ENCODE results near the gene DACT2. TPM values are rescaled to one million over a fixed set of nuclear protein-coding genes. Genes with fewer than 3 reads are reported as not detected.

DACT2 gene
- polyA plus RNA-seq, 2 donors: 0.83 to 1.2 TPM

GRCh38 chr6:168308390-168309144 is 11.0 kb downstream of the DACT2 start:
- no peaks in the 10 kb centered on the region for H3K9me3 ChIP-seq (ENCODE audit: control insufficient read depth in 2 of 2, insufficient read depth in 1 of 2, low read depth in 1 of 2, low read length in 1 of 2)
- no peaks in the 10 kb centered on the region for H3K4me1 ChIP-seq (ENCODE audit: control insufficient read depth in 2 of 2, insufficient read depth in 2 of 2, low read length in 1 of 2)
- no peaks in the 10 kb centered on the region for H3K27me3 ChIP-seq (ENCODE audit: control insufficient read depth in 1 of 2, insufficient read depth in 2 of 2, low read length in 2 of 2)
- 91 to 93% methylated on average over 34 to 35 of the region's 35 CpGs for WGBS, 2 donors
- H3K4me3 ChIP-seq (ENCODE audit: low read depth in 1 of 2, low read length in 2 of 2): no peak overlapping the region
- no peaks in the 10 kb centered on the region for H3K36me3 ChIP-seq (ENCODE audit: control insufficient read depth in 2 of 2, insufficient read depth in 2 of 2, low read length in 1 of 2)
- no peak overlapping the region for H3K27ac ChIP-seq (ENCODE audit: low read depth in 2 of 2, low read length in 1 of 2)

GRCh38 chr6:168307695-168308021 is 11.9 kb downstream of the DACT2 start:
- Histone ChIP-seq H3K27ac (ENCODE audit: low read depth in 2 of 2, low read length in 1 of 2) (no peak overlapping the region), H3K9me3 (ENCODE audit: control insufficient read depth in 2 of 2, insufficient read depth in 1 of 2, low read depth in 1 of 2, low read length in 1 of 2) (no peaks in the 10 kb centered on the region), H3K4me3 (ENCODE audit: low read depth in 1 of 2, low read length in 2 of 2) (no peak overlapping the region), H3K4me1 (ENCODE audit: control insufficient read depth in 2 of 2, insufficient read depth in 2 of 2, low read length in 1 of 2) (no peaks in the 10 kb centered on the region), H3K36me3 (ENCODE audit: control insufficient read depth in 2 of 2, insufficient read depth in 2 of 2, low read length in 1 of 2) (no peaks in the 10 kb centered on the region), H3K27me3 (ENCODE audit: control insufficient read depth in 1 of 2, insufficient read depth in 2 of 2, low read length in 2 of 2) (no peaks in the 10 kb centered on the region)
- 89 to 93% methylated on average over 22 of the region's 22 CpGs for WGBS, 2 donors

GRCh38 chr6:168307015-168307694 is 12.4 kb downstream of the DACT2 start:
- Histone ChIP-seq H3K9me3 (ENCODE audit: control insufficient read depth in 2 of 2, insufficient read depth in 1 of 2, low read depth in 1 of 2, low read length in 1 of 2) (no peaks in the 10 kb centered on the region), H3K4me3 (ENCODE audit: low read depth in 1 of 2, low read length in 2 of 2) (no peak overlapping the region), H3K27ac (ENCODE audit: low read depth in 2 of 2, low read length in 1 of 2) (no peak overlapping the region), H3K4me1 (ENCODE audit: control insufficient read depth in 2 of 2, insufficient read depth in 2 of 2, low read length in 1 of 2) (no peaks in the 10 kb centered on the region), H3K36me3 (ENCODE audit: control insufficient read depth in 2 of 2, insufficient read depth in 2 of 2, low read length in 1 of 2) (no peaks in the 10 kb centered on the region), H3K27me3 (ENCODE audit: control insufficient read depth in 1 of 2, insufficient read depth in 2 of 2, low read length in 2 of 2) (no peaks in the 10 kb centered on the region)
- 93 to 96% methylated on average over 30 of the region's 30 CpGs for WGBS, 2 donors

GRCh38 chr6:168305863-168306262 is 13.7 kb downstream of the DACT2 start:
- no peaks in the 10 kb centered on the region for H3K9me3 ChIP-seq (ENCODE audit: control insufficient read depth in 2 of 2, insufficient read depth in 1 of 2, low read depth in 1 of 2, low read length in 1 of 2)
- 75 to 77% methylated on average over 9 of the region's 9 CpGs for WGBS, 2 donors
- H3K27me3 ChIP-seq (ENCODE audit: control insufficient read depth in 1 of 2, insufficient read depth in 2 of 2, low read length in 2 of 2): no peaks in the 10 kb centered on the region
- H3K4me1 ChIP-seq (ENCODE audit: control insufficient read depth in 2 of 2, insufficient read depth in 2 of 2, low read length in 1 of 2): no peaks in the 10 kb centered on the region
- H3K27ac ChIP-seq (ENCODE audit: low read depth in 2 of 2, low read length in 1 of 2): no peak overlapping the region
- H3K36me3 ChIP-seq (ENCODE audit: control insufficient read depth in 2 of 2, insufficient read depth in 2 of 2, low read length in 1 of 2): no peaks in the 10 kb centered on the region
- H3K4me3 ChIP-seq (ENCODE audit: low read depth in 1 of 2, low read length in 2 of 2): no peak overlapping the region

- 73 to 77% methylated on average over 20 of the region's 20 CpGs for WGBS, 2 donors
- H3K27ac ChIP-seq (ENCODE audit: low read depth in 2 of 2, low read length in 1 of 2): no peak overlapping the region
- no peaks in the 10 kb centered on the region for H3K36me3 ChIP-seq (ENCODE audit: control insufficient read depth in 2 of 2, insufficient read depth in 2 of 2, low read length in 1 of 2)
Measured at GRCh38 chr6:168305096-168305749, 14.4 kb downstream of the DACT2 start.

GRCh38 chr6:168304752-168305015 is 14.9 kb downstream of the DACT2 start:
- Histone ChIP-seq H3K4me3 (ENCODE audit: low read depth in 1 of 2, low read length in 2 of 2) (no peak overlapping the region), H3K36me3 (ENCODE audit: control insufficient read depth in 2 of 2, insufficient read depth in 2 of 2, low read length in 1 of 2) (no peaks in the 10 kb centered on the region), H3K27ac (ENCODE audit: low read depth in 2 of 2, low read length in 1 of 2) (no peak overlapping the region), H3K9me3 (ENCODE audit: control insufficient read depth in 2 of 2, insufficient read depth in 1 of 2, low read depth in 1 of 2, low read length in 1 of 2) (no peaks in the 10 kb centered on the region), H3K4me1 (ENCODE audit: control insufficient read depth in 2 of 2, insufficient read depth in 2 of 2, low read length in 1 of 2) (no peaks in the 10 kb centered on the region), H3K27me3 (ENCODE audit: control insufficient read depth in 1 of 2, insufficient read depth in 2 of 2, low read length in 2 of 2) (no peaks in the 10 kb centered on the region)
- WGBS, 2 donors: 86 to 95% methylated on average over 7 of the region's 7 CpGs

More at GRCh38 chr6:168305096-168305749, 14.4 kb downstream of the DACT2 start:
- Histone ChIP-seq H3K27me3 (ENCODE audit: control insufficient read depth in 1 of 2, insufficient read depth in 2 of 2, low read length in 2 of 2) (no peaks in the 10 kb centered on the region), H3K4me3 (ENCODE audit: low read depth in 1 of 2, low read length in 2 of 2) (no peak overlapping the region), H3K4me1 (ENCODE audit: control insufficient read depth in 2 of 2, insufficient read depth in 2 of 2, low read length in 1 of 2) (no peaks in the 10 kb centered on the region), H3K9me3 (ENCODE audit: control insufficient read depth in 2 of 2, insufficient read depth in 1 of 2, low read depth in 1 of 2, low read length in 1 of 2) (no peaks in the 10 kb centered on the region)

- whole genome bisulfite sequencing, 2 donors: 87 to 88% methylated on average over 16 of the region's 16 CpGs
- H3K27me3 ChIP-seq (ENCODE audit: control insufficient read depth in 1 of 2, insufficient read depth in 2 of 2, low read length in 2 of 2): no peaks in the 10 kb centered on the region
- H3K27ac ChIP-seq (ENCODE audit: low read depth in 2 of 2, low read length in 1 of 2): no peak overlapping the region
- H3K4me1 ChIP-seq (ENCODE audit: control insufficient read depth in 2 of 2, insufficient read depth in 2 of 2, low read length in 1 of 2): no peaks in the 10 kb centered on the region
- no peak overlapping the region for H3K4me3 ChIP-seq (ENCODE audit: low read depth in 1 of 2, low read length in 2 of 2)
- no peaks in the 10 kb centered on the region for H3K36me3 ChIP-seq (ENCODE audit: control insufficient read depth in 2 of 2, insufficient read depth in 2 of 2, low read length in 1 of 2)
- H3K9me3 ChIP-seq (ENCODE audit: control insufficient read depth in 2 of 2, insufficient read depth in 1 of 2, low read depth in 1 of 2, low read length in 1 of 2): no peaks in the 10 kb centered on the region
Measured at GRCh38 chr6:168303982-168304751, 15.4 kb downstream of the DACT2 start.

GRCh38 chr6:168302534-168302933 is 17.0 kb downstream of the DACT2 start:
- no peak overlapping the region for H3K27ac ChIP-seq (ENCODE audit: low read depth in 2 of 2, low read length in 1 of 2)
- WGBS, 2 donors: 78 to 79% methylated on average over 5 of the region's 5 CpGs
- H3K9me3 ChIP-seq (ENCODE audit: control insufficient read depth in 2 of 2, insufficient read depth in 1 of 2, low read depth in 1 of 2, low read length in 1 of 2): no peaks in the 10 kb centered on the region
- no peaks in the 10 kb centered on the region for H3K36me3 ChIP-seq (ENCODE audit: control insufficient read depth in 2 of 2, insufficient read depth in 2 of 2, low read length in 1 of 2)
- no peak overlapping the region for H3K4me3 ChIP-seq (ENCODE audit: low read depth in 1 of 2, low read length in 2 of 2)
- H3K4me1 ChIP-seq (ENCODE audit: control insufficient read depth in 2 of 2, insufficient read depth in 2 of 2, low read length in 1 of 2): no peaks in the 10 kb centered on the region
- no peaks in the 10 kb centered on the region for H3K27me3 ChIP-seq (ENCODE audit: control insufficient read depth in 1 of 2, insufficient read depth in 2 of 2, low read length in 2 of 2)

DNA sequence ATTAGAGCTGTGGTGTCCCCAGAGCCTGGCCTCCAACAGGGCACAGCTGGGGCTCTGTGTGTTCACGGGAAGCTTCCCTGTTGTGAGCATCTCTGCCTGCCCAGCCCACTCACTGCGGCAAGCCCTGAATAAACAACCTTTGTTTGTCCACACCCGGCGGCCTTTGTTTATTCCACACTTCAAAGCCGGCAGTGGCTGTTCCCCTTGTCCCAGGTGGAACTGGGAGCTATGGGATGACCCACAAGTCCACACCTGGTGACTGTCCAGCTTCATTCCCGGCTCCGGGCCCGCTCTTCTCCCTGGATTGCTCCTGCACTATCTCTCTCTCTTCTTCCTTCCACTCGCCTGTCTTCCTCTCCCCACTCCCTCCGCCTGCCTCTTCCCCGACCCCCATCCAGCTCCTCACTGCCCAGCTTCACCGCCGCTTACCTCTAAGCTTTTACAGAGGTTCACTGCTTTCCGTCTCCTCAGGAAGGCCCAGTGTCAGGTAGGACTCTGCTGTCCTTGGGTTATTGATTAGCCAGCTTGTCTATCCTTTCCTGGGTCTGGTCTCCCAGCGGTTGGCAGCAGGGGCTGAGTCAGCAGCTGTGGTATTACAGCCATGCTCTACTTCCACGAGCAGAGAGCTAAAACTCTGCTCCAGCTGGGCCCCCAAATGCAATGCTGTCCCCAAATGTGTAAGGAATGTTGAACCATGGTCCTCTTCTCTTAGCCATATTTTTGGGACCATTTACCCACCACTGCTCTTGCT is 17.8 kb downstream of the DACT2 start:
- Histone ChIP-seq H3K27ac (ENCODE audit: low read depth in 2 of 2, low read length in 1 of 2) (no peak overlapping the region), H3K4me1 (ENCODE audit: control insufficient read depth in 2 of 2, insufficient read depth in 2 of 2, low read length in 1 of 2) (no peaks in the 10 kb centered on the region), H3K27me3 (ENCODE audit: control insufficient read depth in 1 of 2, insufficient read depth in 2 of 2, low read length in 2 of 2) (no peaks in the 10 kb centered on the region), H3K9me3 (ENCODE audit: control insufficient read depth in 2 of 2, insufficient read depth in 1 of 2, low read depth in 1 of 2, low read length in 1 of 2) (no peaks in the 10 kb centered on the region), H3K4me3 (ENCODE audit: low read depth in 1 of 2, low read length in 2 of 2) (no peak overlapping the region), H3K36me3 (ENCODE audit: control insufficient read depth in 2 of 2, insufficient read depth in 2 of 2, low read length in 1 of 2) (no peaks in the 10 kb centered on the region)
- WGBS, 2 donors: 53 to 70% methylated on average over 16 of the region's 16 CpGs

Data from esophagus (tissue), 2 donors.